GM18907 (cell line): Measurements from ENCODE around the gene NRARP.

Experiments used
- ATAC-seq: cut with Tn5 transposase; IDR thresholded peaks from one replicate; pipeline ENCODE4 v1.9.1; 2021; ENCODE audit warnings: mild to moderate bottlenecking, moderate library complexity; ENCODE audit not compliant: unreplicated experiment

The NRARP gene

GRCh38 chr9:137300567-137301080 is 1.4 kb downstream of the NRARP start:
- no peak for ATAC-seq

- no peak for ATAC-seq
These were observed 2.1 kb downstream of the NRARP start for GRCh38 chr9:137299938-137300337.

GRCh38 chr9:137299203-137299565 is 2.9 kb downstream of the NRARP start:
- no peak for ATAC-seq

GRCh38 chr9:137298401-137299202 is 3.5 kb downstream of the NRARP start:
- no peak for ATAC-seq

DNA sequence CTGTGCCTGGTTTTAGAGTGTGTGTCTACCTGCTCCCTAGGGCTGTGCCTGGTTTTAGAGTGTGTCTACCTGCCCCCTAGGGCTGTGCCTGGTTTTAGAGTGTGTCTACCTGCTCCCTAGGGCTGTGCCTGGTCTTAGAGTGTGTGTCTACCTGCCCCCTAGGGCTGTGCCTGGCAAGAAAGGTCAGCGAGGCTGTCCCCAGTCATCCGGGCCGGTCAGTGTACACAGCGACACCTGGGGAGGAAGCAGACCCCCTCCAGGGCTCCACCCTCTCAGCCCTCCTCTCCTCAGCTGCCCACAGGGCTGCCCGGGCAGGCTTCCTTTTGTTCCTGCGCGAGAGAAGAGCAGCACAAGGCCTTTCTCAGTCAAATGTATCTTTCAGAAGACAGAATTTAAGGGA is 4.1 kb downstream of the NRARP start:
- no peak for ATAC-seq

DNA sequence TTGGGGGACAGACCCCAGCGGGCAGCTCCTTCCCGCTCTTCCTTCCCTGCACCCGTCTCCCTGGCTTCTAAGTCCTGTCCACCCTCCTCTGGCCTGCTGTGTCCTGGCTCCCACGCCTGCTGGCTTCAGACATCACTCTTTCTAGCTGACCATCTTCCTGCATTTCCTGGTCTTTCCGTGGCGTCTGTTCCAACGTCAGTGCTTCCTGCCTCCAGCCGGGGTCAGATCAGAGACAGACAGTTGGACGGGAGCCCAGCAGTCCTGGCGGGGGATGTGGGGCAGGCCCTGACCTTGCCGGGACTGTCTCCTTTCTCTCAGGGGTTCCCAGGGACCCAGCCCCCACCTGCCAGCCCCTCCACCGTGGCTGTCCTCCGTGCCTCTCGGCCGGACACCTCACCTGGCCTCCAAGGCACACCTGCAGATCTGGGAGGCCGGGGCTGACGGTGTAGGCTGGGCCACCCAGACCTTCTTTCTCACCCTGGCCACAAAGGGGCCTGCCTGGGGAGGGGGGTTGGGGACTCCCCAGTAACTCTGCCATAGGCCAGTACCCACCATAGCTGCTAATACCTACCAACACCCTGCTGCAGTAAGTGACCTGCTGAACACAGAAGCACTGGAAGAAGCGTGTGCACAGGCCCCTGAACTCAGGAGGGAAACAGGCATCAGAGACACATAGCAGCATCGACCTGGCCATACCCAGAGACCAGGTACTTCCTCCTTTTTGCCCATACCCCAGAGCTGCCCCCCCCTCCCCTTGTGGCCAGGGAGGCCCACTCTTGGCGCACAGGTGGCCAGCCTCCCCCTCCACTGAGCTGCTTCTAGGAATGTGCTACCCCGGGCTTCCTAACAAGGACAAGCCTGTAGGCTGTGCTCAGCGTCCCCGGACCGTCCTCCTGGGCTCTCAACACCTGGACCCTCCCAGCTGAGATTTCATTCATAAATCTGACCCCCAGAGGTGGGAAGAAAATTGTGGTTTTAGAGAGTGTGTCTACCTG is 5.1 kb downstream of the NRARP start:
- ATAC-seq = no peak

GRCh38 chr9:137295849-137296669 is 6.0 kb downstream of the NRARP start:
- ATAC-seq = peak; percentile 13

- ATAC-seq = peak; percentile 55
These were observed 6.7 kb downstream of the NRARP start for GRCh38 chr9:137295238-137295811.

DNA sequence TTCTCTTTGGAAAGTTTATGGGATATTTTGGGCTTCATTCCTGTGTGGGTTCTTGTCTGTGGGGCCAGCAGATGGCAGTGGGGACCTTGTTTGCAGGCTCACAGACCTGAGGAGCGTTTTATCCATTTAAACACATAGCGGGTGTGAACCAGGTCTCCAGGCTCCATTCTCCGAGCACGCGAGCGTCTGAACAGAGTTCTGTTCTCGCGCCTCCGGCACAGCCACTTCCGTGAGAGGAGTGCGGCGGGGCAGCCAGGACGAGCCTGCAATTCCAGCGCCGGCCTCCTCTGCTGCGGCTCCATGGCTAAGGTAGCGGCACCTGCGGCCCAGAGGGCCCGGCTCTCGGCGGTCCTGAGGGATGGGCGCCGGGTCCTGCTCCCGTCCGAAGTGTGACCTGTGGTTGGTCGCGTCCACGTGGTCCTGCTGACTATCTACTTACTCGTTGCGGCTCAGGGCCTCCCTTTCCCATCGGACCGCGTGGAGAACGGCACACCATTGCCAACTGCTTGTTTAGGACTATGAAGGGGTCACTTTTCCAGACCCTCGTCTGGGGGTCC is 7.3 kb downstream of the NRARP start:
- no peak for ATAC-seq

- no peak for ATAC-seq
These were observed 7.9 kb downstream of the NRARP start for GRCh38 chr9:137294091-137294680.

GRCh38 chr9:137293482-137294090 is 8.5 kb downstream of the NRARP start:
- ATAC-seq = no peak

GRCh38 chr9:137293094-137293481 is 9.0 kb downstream of the NRARP start:
- ATAC-seq = no peak

DNA sequence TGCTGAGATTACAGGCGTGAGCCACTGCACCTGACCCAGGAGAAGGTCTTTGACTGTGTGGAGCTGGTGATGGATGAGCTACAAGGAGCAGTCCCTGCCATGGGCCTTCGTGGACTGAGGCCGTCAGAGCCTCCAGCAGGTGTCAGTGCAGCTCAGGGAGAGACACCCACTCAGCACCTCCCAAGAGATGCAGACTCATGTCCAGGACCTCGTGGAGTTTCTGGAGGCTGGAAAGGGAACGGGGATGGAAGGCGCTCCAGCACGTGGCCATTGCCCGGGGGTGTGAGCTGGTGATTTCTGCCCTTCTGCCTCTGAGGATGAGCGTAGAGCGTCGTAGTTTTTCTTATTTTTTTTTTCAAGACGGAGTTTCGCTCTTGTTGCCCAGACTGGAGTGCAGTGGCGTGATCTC is 15.1 kb downstream of the NRARP start:
- no peak for ATAC-seq

- ATAC-seq = no peak
These were observed 20.5 kb downstream of the NRARP start for GRCh38 chr9:137281345-137282116.

DNA sequence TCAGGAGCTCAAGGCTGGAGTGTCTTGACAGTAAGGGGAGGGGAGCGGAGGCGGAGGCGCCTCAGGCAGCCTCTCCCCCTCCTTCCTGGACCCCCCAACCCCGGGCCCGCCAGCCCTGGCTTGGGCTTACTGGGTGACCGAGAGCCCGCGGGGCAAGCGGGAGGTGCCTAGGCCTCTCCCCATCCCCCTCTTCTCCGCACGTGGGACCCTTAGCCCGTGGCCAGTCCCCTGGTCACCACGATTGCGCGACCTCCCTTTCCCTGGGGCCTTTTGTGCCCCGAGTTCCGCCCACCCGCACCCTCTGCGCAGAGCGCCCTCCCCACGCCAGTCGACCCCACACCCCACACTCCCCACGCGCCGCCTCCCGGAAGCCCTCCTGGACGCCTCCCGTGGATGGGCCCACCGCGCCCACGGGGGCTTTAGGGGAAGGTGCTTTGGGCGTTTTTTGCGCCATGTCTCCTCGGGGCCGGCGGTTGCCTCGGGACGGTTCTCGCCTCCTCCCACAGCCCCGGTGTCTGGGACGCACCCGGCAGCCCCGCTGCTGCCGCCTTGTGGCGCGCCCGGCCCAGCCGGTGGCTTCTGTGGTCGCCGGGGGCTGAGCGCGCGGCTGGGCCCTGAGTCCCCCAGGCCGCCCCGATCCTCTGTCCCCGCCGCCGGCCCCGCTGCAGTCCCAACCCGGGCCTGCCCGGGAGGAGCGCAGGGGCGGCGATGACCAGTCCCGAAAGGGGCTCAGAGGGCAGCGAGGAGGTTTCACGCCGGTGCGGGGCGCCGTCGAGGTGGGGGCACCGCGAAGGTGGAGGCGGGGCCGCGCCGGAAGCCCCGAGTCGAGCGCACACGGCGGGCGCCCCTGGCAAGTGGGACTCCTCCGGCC is 21.4 kb downstream of the NRARP start:
- no peak for ATAC-seq

- ATAC-seq = no peak
These were observed 22.2 kb downstream of the NRARP start for GRCh38 chr9:137279741-137280473.
